ENCODE measurements around the gene ABHD15.

Gene ABHD15

DNA sequence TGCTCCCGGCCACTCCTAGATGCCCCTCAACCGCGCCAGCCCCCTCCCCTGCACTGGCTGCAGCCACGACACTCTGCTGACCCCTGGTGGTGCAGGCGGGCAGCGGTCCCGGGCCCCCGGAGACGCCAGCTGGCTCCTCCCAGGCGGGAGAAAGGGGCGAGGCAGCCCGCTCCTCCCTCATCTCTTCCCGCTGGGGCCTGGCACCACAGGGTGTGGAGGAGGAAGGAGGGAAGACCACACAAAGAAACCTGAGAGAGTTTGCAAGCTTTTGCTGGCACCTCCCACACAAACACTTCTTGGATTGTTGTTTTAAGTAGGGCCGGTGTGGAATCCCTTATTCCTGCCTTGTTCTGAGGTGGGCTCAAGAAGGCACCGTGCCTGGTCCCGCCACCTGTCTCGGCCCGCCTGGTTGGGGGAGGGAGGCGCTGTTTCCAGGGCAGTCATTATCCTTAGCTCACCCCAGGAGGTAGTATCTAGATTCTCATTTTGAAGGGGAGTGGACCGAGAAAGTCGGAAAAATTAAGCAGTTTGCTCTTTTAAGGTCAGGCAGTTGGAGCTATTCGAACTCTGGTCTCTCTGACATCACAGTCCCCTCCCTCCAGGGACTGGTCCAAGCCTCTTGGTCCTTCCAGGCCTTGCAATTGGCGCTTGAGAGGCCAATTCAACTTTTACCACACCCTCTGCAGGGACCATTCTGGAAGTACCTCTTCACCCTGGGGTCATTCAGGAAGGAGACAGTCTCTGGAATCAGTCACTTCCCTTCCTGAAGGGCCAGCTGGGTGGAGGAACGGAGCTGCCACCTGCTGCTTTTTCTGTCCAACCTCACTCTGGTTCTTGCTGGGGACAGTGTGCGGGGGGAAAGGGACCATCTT lies 25.1 kb upstream of the ABHD15 start:
- TF ChIP-seq, protein P1, sequence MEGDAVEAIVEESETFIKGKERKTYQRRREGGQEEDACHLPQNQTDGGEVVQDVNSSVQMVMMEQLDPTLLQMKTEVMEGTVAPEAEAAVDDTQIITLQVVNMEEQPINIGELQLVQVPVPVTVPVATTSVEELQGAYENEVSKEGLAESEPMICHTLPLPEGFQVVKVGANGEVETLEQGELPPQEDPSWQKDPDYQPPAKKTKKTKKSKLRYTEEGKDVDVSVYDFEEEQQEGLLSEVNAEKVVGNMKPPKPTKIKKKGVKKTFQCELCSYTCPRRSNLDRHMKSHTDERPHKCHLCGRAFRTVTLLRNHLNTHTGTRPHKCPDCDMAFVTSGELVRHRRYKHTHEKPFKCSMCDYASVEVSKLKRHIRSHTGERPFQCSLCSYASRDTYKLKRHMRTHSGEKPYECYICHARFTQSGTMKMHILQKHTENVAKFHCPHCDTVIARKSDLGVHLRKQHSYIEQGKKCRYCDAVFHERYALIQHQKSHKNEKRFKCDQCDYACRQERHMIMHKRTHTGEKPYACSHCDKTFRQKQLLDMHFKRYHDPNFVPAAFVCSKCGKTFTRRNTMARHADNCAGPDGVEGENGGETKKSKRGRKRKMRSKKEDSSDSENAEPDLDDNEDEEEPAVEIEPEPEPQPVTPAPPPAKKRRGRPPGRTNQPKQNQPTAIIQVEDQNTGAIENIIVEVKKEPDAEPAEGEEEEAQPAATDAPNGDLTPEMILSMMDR (IDR thresholded peaks at IDR 0.05; ENCODE audit: insufficient read depth, low read length, poor library complexity, severe bottlenecking): peak; percentile 99
- H3K27me3 ChIP-seq (replicated peaks; ENCODE audit: control insufficient read depth, insufficient read depth, low read length): no peaks in the 10 kb centered on the region
- H3K4me3 ChIP-seq (replicated peaks; ENCODE audit: low read depth, low read length): no peak overlapping the region
- DNase-seq (ENCODE audit: extremely low read depth, insufficient read length): peak; percentile 81
- H3K36me3 ChIP-seq (ENCODE audit: control insufficient read depth, insufficient read depth, low read length): no peaks in the 10 kb centered on the region

DNA sequence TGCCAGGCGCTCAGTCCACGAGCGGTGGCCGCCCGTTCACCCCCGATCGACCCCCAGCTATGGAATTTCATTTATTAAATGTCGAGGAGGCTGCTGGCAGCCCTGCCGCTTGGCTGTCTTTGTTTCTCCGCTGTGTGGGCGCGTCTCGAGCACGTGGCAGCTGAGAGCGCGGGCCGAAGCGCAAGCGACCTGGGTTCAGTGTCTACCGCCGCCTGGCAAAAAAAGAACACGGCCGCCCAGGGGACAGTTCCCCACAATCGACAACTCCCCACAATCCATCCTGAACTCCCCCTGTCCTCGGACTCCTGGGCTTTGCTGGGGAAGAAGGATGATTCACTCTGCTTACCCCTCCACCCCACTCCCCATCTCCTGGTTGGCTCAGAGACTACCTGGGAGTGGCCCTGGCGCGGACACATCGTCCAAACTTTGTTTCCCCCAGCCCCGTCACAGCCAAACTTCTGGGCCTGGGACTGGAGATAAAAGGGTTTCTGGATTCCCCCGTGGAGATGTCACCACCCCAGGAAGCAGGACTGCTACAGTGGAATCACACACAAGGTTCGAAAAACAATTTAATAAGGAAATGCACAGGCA lies 24.4 kb upstream of the ABHD15 start:
- peak; percentile 67 for DNase-seq (ENCODE audit: extremely low read depth, insufficient read length)
- no peaks in the 10 kb centered on the region for H3K36me3 ChIP-seq (ENCODE audit: control insufficient read depth, insufficient read depth, low read length)
- TF ChIP-seq, protein P1 (IDR thresholded peaks at IDR 0.05; ENCODE audit: insufficient read depth, low read length, poor library complexity, severe bottlenecking): no peak
- peak overlapping the region; percentile 16 for H3K4me3 ChIP-seq (replicated peaks; ENCODE audit: low read depth, low read length)
- H3K27me3 ChIP-seq (replicated peaks; ENCODE audit: control insufficient read depth, insufficient read depth, low read length): no peaks in the 10 kb centered on the region

DNA sequence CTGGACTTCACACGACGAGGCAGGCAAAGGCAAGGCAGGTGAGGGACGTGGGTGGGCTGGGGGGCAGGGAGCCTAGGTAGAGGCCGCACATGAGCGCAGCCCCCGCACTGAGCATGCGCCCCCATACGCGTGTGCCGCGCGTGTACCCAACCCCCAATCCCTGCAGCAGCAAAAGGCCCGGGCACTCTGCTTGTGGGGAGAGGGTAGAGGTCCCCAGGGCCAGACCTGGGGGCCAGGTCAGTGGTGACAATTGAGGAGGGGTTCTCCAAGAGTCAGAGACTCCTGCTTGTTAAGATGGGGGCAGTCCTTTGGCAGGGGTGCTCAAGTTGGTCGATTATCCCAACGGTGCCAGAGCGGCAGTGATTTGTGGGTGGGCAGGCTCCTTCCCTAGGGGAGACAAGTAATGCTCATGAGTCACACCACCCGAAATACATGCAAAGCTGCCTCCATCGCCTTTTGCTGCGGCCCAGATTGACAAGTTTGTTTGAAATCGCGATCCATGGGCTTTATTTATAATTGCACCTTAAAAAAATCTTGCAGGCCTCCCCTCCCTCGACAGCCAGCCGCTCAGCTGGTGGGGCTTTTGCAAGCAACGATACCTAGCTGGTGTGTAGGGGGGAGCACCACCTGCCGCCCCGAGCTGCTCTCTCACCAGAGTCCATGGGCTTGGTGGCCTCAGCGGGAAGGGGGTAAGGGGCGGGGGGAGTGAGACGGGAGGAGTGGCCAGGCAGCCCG lies 23.7 kb upstream of the ABHD15 start:
- peak; percentile 72 for DNase-seq (ENCODE audit: extremely low read depth, insufficient read length)
- H3K27me3 ChIP-seq (replicated peaks; ENCODE audit: control insufficient read depth, insufficient read depth, low read length): no peaks in the 10 kb centered on the region
- no peaks in the 10 kb centered on the region for H3K36me3 ChIP-seq (ENCODE audit: control insufficient read depth, insufficient read depth, low read length)
- TF ChIP-seq, protein P1 (IDR thresholded peaks at IDR 0.05; ENCODE audit: insufficient read depth, low read length, poor library complexity, severe bottlenecking): no peak
- peak overlapping the region; percentile 70 for H3K4me3 ChIP-seq (replicated peaks; ENCODE audit: low read depth, low read length)

DNA sequence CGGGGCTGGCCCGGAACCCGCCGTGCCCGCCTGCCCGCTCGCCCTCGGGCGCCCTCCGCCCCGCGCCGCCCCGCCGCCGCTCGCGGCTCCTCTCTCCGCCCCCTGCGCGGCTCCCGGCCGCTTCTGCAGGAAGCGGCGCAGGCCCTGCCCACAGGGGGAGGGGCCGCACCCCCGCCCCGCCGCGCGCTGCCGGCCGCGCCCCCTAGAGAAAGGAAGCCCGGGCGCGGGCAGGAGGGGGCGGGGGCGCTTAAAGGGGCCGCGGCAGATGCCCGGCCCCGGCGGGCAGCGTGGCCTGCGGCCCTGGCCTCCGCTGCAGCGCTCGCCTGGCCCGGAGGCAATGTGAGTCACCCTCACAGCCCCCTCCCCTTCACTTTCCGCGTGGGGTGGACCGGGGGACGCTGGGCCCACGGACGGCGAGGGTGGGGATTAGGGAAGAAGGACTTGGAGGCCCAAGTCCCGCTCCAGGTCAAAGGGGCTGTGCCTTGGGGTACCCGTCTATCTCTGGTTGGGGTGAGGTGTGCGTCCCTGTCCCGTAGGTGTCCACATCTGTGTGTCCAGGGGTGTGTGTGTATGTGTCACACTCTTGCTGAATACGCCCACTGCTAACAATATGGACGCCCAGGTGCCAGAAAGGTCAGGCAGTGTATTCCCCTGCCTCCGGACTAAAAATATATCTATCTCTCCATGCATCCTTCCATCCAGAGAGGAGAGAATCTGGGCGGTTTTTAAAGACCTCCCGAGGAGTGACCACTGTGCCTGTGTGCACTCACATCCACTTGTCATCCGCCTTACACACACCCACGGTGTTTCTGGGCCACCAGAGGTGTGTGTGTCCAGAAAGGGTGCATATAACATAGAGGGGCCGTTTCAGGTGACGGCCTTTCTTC lies 22.9 kb upstream of the ABHD15 start, which contains the start of gene GIT1:
GIT1 (minus strand) TSS at position 125 of the 887 bp plus-strand sequence. CDS start 270 bp downstream, outside the sequence.
- DNase-seq (ENCODE audit: extremely low read depth, insufficient read length): peak; percentile 90
- H3K4me3 ChIP-seq (replicated peaks; ENCODE audit: low read depth, low read length): peak within 1 kb of the TSS; percentile 72
- TF ChIP-seq, protein P1 (IDR thresholded peaks at IDR 0.05; ENCODE audit: insufficient read depth, low read length, poor library complexity, severe bottlenecking): no peak
- no peaks in the 10 kb centered on the region; the same call in 1 of the 2 replicates for H3K36me3 ChIP-seq (ENCODE audit: control insufficient read depth, insufficient read depth, low read length)
- H3K27me3 ChIP-seq (replicated peaks; ENCODE audit: control insufficient read depth, insufficient read depth, low read length): no peaks in the 10 kb centered on the region

Measured in GM06990 (cell line).